GM18499 (cell line): ENCODE data around the gene LHX3.

Experiments used
- ATAC-seq: cut with Tn5 transposase; IDR thresholded peaks from one replicate; pipeline ENCODE4 v1.9.1; 2021; ENCODE audit warnings: moderate number of reproducible peaks; ENCODE audit not compliant: insufficient read depth, unreplicated experiment

Gene LHX3

GRCh38 chr9:136211006-136211405 lies 6.1 kb upstream of the LHX3 start:
- no peak for ATAC-seq

- ATAC-seq, result no peak
Measured at GRCh38 chr9:136210276-136210675, 5.3 kb upstream of the LHX3 start.

DNA sequence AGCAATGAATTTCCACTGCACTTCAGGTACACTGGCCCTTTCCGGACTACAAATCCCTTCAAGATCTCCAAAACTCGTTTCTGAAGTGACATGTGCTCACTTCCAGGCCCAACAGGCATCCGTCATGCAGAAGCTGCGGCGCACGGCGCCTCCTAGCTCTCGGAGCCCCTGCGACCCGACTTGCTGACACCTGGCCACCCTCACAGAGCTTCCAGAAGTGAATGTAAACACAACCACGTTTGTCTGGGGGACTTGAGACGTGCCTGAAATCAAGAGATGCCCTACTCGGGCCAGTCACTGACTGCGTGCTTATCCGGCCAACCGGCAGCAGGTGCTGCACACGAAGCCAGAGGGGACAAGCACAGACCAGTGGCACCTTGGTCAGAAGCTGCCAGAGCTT lies 4.9 kb upstream of the LHX3 start:
- ATAC-seq, result no peak

DNA sequence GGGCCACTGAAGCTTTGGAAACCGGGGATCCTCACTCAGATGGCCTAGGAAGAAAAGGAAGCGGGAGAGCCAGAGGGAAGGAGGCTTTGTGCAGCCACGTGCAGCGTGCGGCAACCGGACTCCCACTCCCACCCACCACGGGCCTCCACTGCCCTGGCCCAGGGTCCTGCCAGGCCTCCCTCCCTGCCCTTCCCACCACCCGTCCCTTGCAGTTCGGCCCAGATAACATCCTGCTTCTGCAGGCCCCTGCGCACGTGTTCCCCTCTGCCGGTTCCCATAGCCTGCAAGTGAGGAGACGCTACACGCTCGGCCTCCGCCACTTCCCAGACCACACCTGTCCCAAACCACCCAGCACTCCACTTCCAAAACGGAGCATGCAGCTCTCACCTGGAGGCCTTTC lies 4.3 kb upstream of the LHX3 start:
- ATAC-seq, result no peak

DNA sequence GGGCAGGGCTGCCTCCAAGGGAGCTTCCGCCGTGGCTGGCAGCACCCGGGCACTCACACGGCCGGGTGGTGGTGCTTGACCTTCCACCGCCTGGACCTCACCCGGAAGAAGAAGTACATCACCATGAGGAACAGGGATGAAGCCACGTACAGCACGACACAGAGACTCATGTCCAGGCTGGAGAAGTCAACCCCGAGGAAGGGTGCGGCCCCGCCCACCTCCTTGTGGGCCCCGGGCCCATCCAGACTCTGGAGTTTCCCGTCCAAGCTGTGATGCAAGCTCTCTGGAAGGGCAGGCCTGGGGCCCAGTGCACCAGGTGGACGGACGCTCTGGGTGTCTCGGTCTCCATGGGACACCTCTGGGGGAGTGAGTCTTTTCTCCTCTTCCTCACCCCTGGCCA lies 3.7 kb upstream of the LHX3 start:
- no peak for ATAC-seq

- no peak for ATAC-seq
Measured at GRCh38 chr9:136207616-136208015, 2.7 kb upstream of the LHX3 start.

DNA sequence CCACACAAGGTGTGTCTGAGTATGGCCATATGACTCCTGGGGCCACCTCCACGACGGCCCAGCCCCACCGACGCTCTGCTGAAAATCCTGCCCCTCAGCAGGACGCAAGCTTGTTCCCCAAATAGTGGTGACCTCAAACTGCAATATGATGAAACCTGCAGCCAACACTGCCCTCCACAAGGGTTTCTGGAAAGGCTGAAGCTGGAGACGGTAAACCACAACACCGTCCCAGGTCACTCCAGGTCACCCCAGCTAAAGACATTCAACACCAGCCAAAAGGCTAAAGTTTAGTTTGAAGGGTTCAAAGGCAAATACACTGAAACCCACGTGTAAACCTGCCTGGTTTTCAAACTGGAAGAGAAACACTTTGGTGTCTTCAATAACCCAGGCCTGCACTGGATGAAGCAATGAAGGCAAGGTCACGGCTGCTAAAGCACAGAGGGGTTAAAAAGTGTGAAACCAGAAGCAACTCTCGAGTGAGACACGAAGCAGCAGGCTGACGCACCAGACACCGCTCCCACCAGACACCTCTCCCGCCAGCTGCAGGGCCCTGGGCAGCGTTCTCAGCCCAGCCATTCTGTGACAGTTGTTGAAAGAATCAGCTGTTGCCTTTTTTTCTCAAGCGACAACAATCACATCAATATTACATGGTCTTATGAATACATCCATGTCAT lies 1.8 kb upstream of the LHX3 start:
- ATAC-seq, result no peak

DNA sequence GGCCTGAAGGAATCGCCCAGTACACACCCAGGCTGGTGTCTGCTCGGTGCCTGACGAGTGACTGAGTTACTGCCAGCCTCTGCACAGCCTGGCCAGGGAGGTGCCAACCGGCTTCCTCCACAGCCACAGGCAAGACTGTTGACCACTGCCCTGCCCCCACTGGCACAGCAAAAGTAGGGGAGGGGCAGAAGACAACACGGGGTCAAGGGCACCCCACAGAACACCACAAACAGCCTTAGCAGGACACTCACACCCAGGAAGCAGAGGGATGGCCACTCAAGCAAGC lies 722 bp upstream of the LHX3 start:
- ATAC-seq, result no peak

GRCh38 chr9:136204145-136204805 lies 653 bp downstream of the LHX3 start:
- no peak for ATAC-seq

DNA sequence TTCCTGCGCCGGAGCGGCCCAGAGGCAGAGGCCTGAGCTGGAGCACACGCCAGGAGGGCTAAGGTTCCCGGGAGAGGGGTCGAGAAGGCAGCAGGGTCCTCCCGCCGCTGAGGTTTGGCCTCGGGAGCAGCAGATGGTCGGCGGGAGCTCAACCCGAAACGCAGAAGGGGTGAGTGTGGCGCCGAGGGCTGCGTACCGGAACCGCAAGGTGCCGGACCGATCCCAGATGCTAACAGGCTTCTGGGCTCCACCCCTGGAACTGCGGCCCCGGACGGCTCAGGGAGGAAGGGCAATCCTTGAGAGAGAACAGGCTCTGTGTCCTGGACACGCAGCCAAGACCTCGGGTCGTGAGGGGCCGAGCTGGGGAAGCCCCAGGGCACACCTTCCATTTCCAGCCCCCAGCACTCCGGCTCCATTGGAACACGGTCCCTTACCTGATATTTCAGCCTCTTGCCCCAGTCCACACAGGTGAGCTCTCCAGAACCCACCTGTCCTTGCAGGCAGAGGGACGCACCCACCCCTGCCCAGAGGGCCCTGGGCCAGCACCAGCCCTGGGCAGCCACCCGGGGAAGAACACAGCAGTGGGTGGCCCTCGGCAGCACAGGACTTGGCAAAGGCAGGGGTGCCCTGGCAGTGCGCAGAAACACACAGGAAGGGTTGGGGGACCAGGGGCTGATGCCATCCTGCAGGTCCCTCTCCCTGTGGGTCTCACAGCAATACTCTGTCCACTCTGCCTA lies 1.4 kb downstream of the LHX3 start:
- no peak for ATAC-seq

- no peak for ATAC-seq
Measured at GRCh38 chr9:136202454-136203407, 2.2 kb downstream of the LHX3 start.

GRCh38 chr9:136201609-136202453 lies 3.1 kb downstream of the LHX3 start:
- ATAC-seq, result no peak

GRCh38 chr9:136201174-136201573 lies 3.8 kb downstream of the LHX3 start:
- no peak for ATAC-seq

- ATAC-seq, result no peak
Measured at GRCh38 chr9:136200424-136200823, 4.5 kb downstream of the LHX3 start.

DNA sequence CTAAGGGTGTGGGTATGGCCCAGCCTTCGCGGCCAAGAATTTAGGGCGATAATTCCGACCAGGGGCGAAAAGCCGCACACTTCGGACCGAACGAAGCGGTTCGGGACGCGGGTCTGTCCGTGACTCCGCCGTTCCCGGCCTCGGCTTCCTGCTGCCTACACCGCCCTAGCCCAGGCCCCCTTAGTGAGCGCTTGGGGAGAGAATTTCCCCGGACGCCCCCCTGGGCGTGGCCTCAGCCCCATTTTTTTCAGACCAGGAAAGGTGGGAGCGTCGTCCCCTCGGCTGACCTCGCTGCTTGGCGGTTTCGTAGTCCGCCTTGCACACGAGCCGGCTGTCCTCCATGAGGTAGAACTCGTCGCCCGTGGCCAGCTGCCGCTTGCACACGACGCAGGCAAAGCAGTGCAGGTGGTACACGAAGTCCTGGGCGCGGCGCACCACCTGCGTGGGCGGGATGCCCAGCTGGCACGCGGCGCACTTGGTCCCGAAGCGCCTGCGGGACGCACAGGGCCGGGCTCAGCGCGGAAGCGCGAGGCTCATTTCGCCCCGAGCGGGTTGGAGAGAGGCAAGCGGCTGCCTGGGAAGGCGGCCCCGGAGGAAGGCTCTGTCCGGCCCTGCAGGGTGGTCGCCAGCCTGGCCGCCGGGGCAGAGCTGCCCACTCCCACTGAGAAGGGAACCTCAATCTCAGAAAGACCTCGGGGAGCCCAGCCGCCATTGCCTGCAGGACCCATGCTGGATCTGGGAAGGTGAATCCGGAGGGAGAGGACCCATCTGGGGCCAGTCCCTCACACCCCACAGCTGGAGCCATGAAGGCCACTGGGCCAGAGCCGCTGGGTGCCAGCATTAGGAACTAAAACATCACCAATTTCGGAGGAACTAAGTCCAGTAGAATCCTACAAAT lies 5.3 kb downstream of the LHX3 start:
- no peak for ATAC-seq

DNA sequence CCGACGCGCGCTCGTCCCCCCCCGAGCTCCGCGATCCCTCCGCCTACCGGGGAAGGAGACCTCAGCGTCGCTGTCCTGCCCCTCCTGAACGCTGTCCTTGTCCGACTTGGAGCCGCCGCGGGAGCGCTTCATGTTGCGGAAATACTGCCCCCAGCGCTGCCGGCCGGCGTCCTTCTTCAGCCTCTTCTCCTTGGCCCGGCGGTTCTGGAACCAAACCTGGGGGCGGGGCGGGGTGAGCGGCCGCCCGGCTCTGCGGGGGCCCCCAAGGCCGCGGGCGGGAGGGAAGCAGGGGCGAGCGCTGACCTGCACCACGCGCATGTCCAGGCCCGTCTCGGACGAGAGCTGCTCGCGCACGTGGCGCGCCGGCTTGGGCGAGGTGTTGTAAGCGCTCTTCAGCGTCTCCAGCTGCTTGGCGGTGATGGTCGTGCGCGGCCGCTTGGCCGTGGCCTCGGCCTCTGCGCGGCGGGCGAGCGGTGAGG lies 6.3 kb downstream of the LHX3 start:
- no peak for ATAC-seq

GRCh38 chr9:136197930-136198604 lies 6.9 kb downstream of the LHX3 start:
- no peak for ATAC-seq
